ENCODE measurements around the gene TFDP1.

DNA sequence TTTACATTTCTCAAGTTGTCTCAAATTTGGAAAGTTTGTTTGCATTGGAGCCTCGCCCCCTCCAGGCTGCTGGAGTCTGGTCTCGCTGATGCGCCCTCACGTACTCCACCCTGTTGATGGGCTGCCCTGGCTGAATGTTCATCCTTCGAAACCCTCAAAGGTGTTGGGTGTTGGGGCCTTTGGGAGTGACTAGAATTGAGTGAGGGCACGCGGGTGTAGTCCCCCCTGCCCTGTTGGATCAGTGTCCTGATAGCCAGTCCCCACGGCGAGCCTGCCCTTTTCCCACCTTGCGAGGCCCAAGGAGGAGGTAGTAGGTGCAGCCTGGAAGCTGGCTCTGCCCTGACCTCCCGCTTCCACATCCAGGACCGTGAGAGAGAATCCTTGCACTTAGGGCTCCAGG is 14.8 kb downstream of the TFDP1 start:
- TF ChIP-seq POLR2AphosphoS5 (IDR thresholded peaks at IDR 0.05), result no peak
- TF ChIP-seq, protein P1, sequence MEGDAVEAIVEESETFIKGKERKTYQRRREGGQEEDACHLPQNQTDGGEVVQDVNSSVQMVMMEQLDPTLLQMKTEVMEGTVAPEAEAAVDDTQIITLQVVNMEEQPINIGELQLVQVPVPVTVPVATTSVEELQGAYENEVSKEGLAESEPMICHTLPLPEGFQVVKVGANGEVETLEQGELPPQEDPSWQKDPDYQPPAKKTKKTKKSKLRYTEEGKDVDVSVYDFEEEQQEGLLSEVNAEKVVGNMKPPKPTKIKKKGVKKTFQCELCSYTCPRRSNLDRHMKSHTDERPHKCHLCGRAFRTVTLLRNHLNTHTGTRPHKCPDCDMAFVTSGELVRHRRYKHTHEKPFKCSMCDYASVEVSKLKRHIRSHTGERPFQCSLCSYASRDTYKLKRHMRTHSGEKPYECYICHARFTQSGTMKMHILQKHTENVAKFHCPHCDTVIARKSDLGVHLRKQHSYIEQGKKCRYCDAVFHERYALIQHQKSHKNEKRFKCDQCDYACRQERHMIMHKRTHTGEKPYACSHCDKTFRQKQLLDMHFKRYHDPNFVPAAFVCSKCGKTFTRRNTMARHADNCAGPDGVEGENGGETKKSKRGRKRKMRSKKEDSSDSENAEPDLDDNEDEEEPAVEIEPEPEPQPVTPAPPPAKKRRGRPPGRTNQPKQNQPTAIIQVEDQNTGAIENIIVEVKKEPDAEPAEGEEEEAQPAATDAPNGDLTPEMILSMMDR (IDR thresholded peaks at IDR 0.05), result no peak

Measured in breast epithelium (tissue), 3 donors.